Endodermal cell (in vitro differentiated cells): Measurements from ENCODE around the gene XAB2. TPM values are rescaled to one million over a fixed set of nuclear protein-coding genes. Genes with fewer than 3 reads are reported as not detected.

Source experiments
- DNase-seq: peaks from one replicate; pipeline ENCODE4 v3.0.0-alpha.2; 2017
- H3K27ac ChIP-seq: 2 replicates; pipeline ENCODE4 v1.5.1; 2013; ENCODE audit warnings: mild to moderate bottlenecking, low read depth, low read length, moderate library complexity
- H3K27me3 ChIP-seq: 2 replicates; pipeline ENCODE4 v1.6.1; 2013; ENCODE audit warnings: mild to moderate bottlenecking, low read length, moderate library complexity; ENCODE audit not compliant: insufficient read depth, control insufficient read depth, poor library complexity, severe bottlenecking
- H3K36me3 ChIP-seq: 2 replicates; pipeline ENCODE4 v1.7.0; 2013; ENCODE audit warnings: mild to moderate bottlenecking, low read length, moderate library complexity; ENCODE audit not compliant: control insufficient read depth, insufficient read depth
- H3K4me1 ChIP-seq: one replicate; pipeline ENCODE4 v1.7.0; 2013; ENCODE audit warnings: low read length; ENCODE audit not compliant: control insufficient read depth, insufficient read depth
- H3K4me3 ChIP-seq: 2 replicates; pipeline ENCODE4 v1.5.1; 2013; ENCODE audit warnings: mild to moderate bottlenecking, low read length, moderate library complexity
- H3K9ac ChIP-seq: 2 replicates; pipeline ENCODE4 v1.6.1; 2013; ENCODE audit warnings: mild to moderate bottlenecking, low read length, moderate library complexity; ENCODE audit not compliant: poor library complexity, severe bottlenecking; ENCODE audit errors: extremely low read depth
- H3K9me3 ChIP-seq: 2 replicates; pipeline ENCODE4 v1.6.1; 2013; ENCODE audit warnings: mild to moderate bottlenecking, low read length, moderate library complexity; ENCODE audit not compliant: control insufficient read depth
- H3K27ac Mint-ChIP-seq: 2 replicates; pipeline ENCODE4 v1.8.0; 2020; ENCODE audit warnings: mixed read lengths
- H3K27me3 Mint-ChIP-seq: 2 replicates; pipeline ENCODE4 v1.8.0; 2021; ENCODE audit warnings: mild to moderate bottlenecking, mixed read lengths; ENCODE audit not compliant: insufficient read depth
- H3K36me3 Mint-ChIP-seq: 2 replicates; pipeline ENCODE4 v1.8.0; 2020; ENCODE audit warnings: low read depth, mixed read lengths
- H3K4me1 Mint-ChIP-seq: 2 replicates; pipeline ENCODE4 v1.8.0; 2020; ENCODE audit warnings: mixed read lengths
- H3K4me3 Mint-ChIP-seq: 2 replicates; pipeline ENCODE4 v1.8.0; 2020; ENCODE audit warnings: mild to moderate bottlenecking, moderate library complexity, mixed read lengths
- H3K9me3 Mint-ChIP-seq: 2 replicates; pipeline ENCODE4 v1.8.0; 2020; ENCODE audit warnings: mild to moderate bottlenecking, mixed read lengths
- CTCF ChIP-seq: fragments of 200-600 bp; sonication (generic); conservative IDR thresholded peaks from 2 replicates; pipeline ENCODE4 v1.5.0; 2021; ENCODE audit warnings: antibody characterized with exemption, mild to moderate bottlenecking
- WGBS, 2 experiments: methylation state at CpG; one replicate each; pipeline versions ENCODE4 v1.1.5 to v1.1.7; 2013; ENCODE audit warnings: missing lambda C conversion rate in 2 of 2, mixed read lengths in 1 of 2; ENCODE audit not compliant: insufficient coverage in 1 of 2, insufficient read length in 1 of 2; 5-methylcytosine and 5-hydroxymethylcytosine counted together
- total RNA-seq, 2 donors: library from RNA; stranded (reverse); fragmentation: NEBNext Ultra II Directional in 1 of 2; extraction: Animal tissue kit (Norgen Biotek cat#: 25700) in 1 of 2; gene quantifications; 2 replicates in 1 of 2; 3 replicates in 1 of 2; pipeline ENCODE4 v1.2.1, GENCODE V29; 2021

XAB2 gene
- total RNA-seq, 2 donors from 2014 or later, result 44.3 to 46.6 TPM

DNA sequence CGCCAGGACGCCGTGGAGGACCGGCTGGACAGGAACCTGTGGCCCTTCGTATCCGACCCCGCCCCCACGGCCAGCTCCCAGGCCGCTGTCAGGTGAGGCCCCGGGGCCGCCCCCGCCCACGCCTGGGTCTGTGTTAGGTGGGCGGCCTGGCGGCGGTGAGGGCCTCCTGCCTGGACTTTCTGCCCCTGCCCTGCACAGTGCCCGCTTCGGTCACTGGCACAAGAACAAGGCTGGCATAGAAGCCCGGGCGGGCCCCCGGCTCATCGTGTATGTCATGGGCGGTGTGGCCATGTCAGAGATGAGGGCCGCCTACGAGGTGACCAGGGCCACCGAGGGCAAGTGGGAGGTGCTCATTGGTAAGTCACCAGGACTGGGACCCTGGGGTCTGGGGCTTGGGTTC is 17.8 kb upstream of the XAB2 start:
- no peak overlapping the region for H3K4me3 ChIP-seq
- no peak for TF ChIP-seq CTCF
- no peak overlapping the region for H3K27ac Mint-ChIP-seq
- peaks cover 7% of the 10 kb centered on the region for H3K36me3 ChIP-seq
- peaks cover 19% of the 10 kb centered on the region for H3K27me3 Mint-ChIP-seq
- H3K27ac ChIP-seq, result no peak overlapping the region
- peaks cover 8% of the 10 kb centered on the region for H3K4me1 Mint-ChIP-seq
- 89 to 93% methylated on average over 18 to 26 of the region's 26 CpGs for WGBS, 2 experiments
- peaks cover 2% of the 10 kb centered on the region for H3K9me3 Mint-ChIP-seq
- peaks cover 6% of the 10 kb centered on the region for H3K27me3 ChIP-seq
- H3K9me3 ChIP-seq, result no peaks in the 10 kb centered on the region
- H3K9ac ChIP-seq, result no peak overlapping the region
- DNase-seq, result no peak
- H3K36me3 Mint-ChIP-seq, result peaks cover 29% of the 10 kb centered on the region
- no peak overlapping the region for H3K4me3 Mint-ChIP-seq
- H3K4me1 ChIP-seq, result no peaks in the 10 kb centered on the region

- Mint-ChIP-seq H3K36me3 (peaks cover 30% of the 10 kb centered on the region), H3K27ac (no peak overlapping the region), H3K9me3 (peaks cover 2% of the 10 kb centered on the region), H3K4me1 (peaks cover 8% of the 10 kb centered on the region), H3K4me3 (no peak overlapping the region), H3K27me3 (peaks cover 13% of the 10 kb centered on the region)
- peak; percentile 49 for DNase-seq
- H3K4me3 ChIP-seq, result no peak overlapping the region
- no peak for TF ChIP-seq CTCF
- H3K9me3 ChIP-seq, result no peaks in the 10 kb centered on the region
- WGBS, 2 experiments, result 88% methylated on average over 4 to 8 of the region's 8 CpGs
- no peak overlapping the region for H3K27ac ChIP-seq
- no peak overlapping the region for H3K9ac ChIP-seq
- H3K4me1 ChIP-seq, result no peaks in the 10 kb centered on the region
- peaks cover 7% of the 10 kb centered on the region for H3K36me3 ChIP-seq
- peaks cover 6% of the 10 kb centered on the region for H3K27me3 ChIP-seq
These were observed 17.0 kb upstream of the XAB2 start for GRCh38 chr19:7646426-7646700.

DNA sequence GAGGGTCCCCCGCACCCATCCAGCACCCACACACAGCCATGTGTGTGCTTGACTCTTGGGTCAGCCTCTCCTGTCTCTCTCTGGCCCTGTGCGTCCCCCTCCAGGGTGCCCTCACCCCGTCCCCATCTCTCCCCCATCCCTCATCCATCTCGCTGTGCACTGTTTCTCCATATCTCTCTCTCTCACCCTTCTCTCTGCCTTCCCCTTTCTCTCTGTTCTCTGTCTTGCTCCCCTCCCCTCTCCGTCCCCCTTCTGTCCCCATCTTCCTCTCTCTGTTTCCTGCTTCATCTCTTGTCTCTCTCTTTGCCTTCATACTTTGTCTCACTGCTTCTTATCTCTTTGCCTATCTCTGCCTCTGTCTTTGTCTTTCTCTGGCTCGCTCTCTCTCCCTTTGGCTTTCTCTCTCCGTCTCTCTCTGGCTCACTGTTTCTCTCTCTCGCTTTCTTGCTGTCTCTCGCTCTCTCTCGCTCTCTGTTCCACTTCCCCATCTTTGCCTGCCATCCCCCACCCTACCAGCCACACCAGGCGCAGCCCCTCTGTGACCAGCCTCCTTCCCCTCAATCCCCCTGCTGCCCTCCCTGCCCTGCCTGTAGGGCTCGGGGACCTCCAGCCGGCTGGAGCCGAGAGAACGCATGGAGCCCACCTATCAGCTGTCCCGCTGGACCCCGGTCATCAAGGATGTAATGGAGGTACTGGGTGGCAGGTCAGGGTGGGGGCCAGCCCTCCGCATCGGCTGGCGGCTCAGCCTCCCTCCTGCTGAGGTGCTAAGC is 16.5 kb upstream of the XAB2 start:
- Mint-ChIP-seq H3K4me3 (no peak overlapping the region), H3K4me1 (peaks cover 8% of the 10 kb centered on the region), H3K36me3 (peaks cover 30% of the 10 kb centered on the region), H3K9me3 (peaks cover 2% of the 10 kb centered on the region), H3K27ac (peak overlapping the region; percentile 62), H3K27me3 (peaks cover 8% of the 10 kb centered on the region)
- H3K4me1 ChIP-seq, result no peaks in the 10 kb centered on the region
- no peaks in the 10 kb centered on the region for H3K9me3 ChIP-seq
- peaks cover 3% of the 10 kb centered on the region for H3K27me3 ChIP-seq
- WGBS, 2 experiments, result 81 to 83% methylated on average over 11 to 20 of the region's 20 CpGs
- H3K4me3 ChIP-seq, result no peak overlapping the region
- peak; percentile 64 for DNase-seq
- no peak for TF ChIP-seq CTCF
- H3K27ac ChIP-seq, result no peak overlapping the region
- peaks cover 7% of the 10 kb centered on the region for H3K36me3 ChIP-seq
- no peak overlapping the region for H3K9ac ChIP-seq
